SK-N-MC (cell line): ENCODE data around the gene DYTN.

Source experiments
- EZH2 ChIP-seq: fragments of 200-600 bp; sonication (generic); IDR thresholded peaks from one replicate; pipeline ENCODE4 v1.6.1; 2017; ENCODE audit warnings: antibody characterized with exemption
- FOXP2 ChIP-seq: optimal IDR thresholded peaks from 2 replicates; pipeline ENCODE3; 2011; ENCODE audit warnings: mild to moderate bottlenecking, moderate library complexity; ENCODE audit not compliant: insufficient read depth; ENCODE audit errors: extremely low read length, control extremely low read depth
- POLR2AphosphoS5 ChIP-seq: IDR thresholded peaks from 2 replicates; pipeline ENCODE4 v1.6.1; 2012; ENCODE audit warnings: mild to moderate bottlenecking, low read depth, low read length, borderline replicate concordance

DNA sequence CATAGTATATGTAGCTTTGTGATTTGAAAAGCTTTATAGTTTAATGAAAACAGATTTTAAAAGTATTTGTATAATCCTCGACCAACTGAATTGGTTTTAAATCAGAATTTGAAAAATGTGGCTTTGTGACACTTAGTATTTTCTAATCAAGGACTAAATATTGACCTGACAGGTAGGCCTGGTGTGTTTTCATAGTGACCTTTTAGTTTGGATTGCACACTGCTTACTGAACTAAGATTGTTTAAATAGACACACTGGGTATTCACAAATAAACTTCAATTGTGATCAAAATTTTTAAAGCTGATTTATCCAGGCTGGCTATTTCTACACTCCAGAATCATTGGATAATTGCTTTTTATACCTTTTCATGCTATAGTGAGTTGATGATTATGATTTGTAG lies 107.7 kb downstream of the DYTN start:
- TF ChIP-seq POLR2AphosphoS5: no peak
- TF ChIP-seq EZH2: no peak
- TF ChIP-seq FOXP2: no peak
